ENCODE results near the gene SLC29A3.

Gene SLC29A3

DNA sequence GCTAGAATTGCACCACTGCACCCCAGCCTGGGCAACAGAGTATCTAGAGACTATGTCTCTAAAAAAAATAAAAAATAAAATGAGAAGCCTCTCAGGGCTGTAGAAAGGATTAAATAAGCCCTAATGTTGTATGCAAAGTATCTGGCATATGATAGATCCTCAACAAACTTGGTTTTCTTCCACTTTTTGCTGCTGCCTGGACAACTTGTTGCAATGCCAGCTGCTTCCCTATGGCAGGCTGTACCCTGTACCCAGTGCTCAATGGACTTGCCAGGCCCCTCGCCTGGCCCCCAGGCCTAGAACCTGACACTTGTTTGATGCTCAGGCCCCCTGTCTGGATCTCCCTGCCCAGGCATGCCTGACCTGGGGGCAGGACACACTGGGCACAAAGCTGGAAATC, 49.1 kb downstream of the SLC29A3 start:
- TF ChIP-seq EP300 (IDR thresholded peaks at IDR 0.05; ENCODE audit: borderline replicate concordance) = no peak
- TF ChIP-seq CREB1 (IDR thresholded peaks at IDR 0.05; ENCODE audit: low read depth) = no peak
- no peak for TF ChIP-seq NFIC (IDR thresholded peaks at IDR 0.05)
- no peak for TF ChIP-seq YY1 (IDR thresholded peaks at IDR 0.05; ENCODE audit: low read depth)
- TF ChIP-seq TEAD4 (IDR thresholded peaks at IDR 0.05) = no peak
- TF ChIP-seq FOXM1 (IDR thresholded peaks at IDR 0.05; ENCODE audit: borderline replicate concordance, low read depth) = no peak
- TF ChIP-seq CEBPB (IDR thresholded peaks at IDR 0.05) = no peak

DNA sequence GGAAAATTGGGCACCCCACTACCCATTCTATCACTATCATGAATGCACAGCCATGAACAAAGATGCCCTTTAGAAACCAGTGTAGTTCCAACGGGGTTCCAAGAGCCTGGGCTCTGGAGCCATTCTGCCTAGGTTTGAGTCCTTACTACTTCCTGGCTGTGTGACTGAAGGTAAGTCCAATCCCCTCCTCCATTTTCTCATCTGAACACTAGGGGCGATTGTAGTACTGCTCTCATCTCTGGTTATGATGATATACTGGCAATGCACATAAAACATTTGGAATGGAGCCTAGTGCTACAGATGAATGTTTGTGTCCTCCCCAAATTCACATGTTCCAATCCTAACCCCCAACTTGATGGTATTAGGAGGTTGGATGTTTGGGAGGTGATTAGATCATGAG, 49.6 kb downstream of the SLC29A3 start:
- TF ChIP-seq ZBTB7A (IDR thresholded peaks at IDR 0.05; ENCODE audit: low read depth) = no peak
- no peak for TF ChIP-seq EP300 (IDR thresholded peaks at IDR 0.05; ENCODE audit: borderline replicate concordance)
- TF ChIP-seq TEAD4 (IDR thresholded peaks at IDR 0.05) = no peak

DNA sequence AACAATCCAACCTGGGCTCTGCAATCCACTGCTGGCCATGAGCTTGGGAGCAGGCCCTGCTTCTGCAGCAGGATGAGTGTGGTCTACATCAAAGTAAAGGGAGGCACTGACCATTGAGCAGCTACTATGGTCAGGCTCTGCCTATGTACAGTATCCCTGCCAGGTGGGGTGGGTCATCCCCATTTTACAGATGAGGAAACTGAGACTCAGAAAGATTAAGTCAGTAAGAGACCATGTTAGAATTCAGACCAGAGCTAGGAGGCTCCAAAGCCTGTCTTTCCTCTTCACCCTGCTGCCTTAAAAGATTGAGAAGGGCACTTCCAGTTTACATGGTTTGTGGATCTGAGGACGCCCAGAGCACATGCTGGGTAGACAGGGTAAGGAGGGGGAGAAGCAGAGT, 50.5 kb downstream of the SLC29A3 start:
- TF ChIP-seq, protein P1, sequence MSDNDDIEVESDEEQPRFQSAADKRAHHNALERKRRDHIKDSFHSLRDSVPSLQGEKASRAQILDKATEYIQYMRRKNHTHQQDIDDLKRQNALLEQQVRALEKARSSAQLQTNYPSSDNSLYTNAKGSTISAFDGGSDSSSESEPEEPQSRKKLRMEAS (IDR thresholded peaks at IDR 0.05) = no peak
- TF ChIP-seq, protein P2, sequence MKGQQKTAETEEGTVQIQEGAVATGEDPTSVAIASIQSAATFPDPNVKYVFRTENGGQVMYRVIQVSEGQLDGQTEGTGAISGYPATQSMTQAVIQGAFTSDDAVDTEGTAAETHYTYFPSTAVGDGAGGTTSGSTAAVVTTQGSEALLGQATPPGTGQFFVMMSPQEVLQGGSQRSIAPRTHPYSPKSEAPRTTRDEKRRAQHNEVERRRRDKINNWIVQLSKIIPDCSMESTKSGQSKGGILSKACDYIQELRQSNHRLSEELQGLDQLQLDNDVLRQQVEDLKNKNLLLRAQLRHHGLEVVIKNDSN (IDR thresholded peaks at IDR 0.05) = no peak
- TF ChIP-seq TCF12 (IDR thresholded peaks at IDR 0.05; ENCODE audit: low read depth) = no peak
- no peak for TF ChIP-seq ZBTB7A (IDR thresholded peaks at IDR 0.05; ENCODE audit: low read depth)
- no peak for TF ChIP-seq RAD21 (IDR thresholded peaks at IDR 0.05; ENCODE audit: low read depth)
- TF ChIP-seq TAF1 (IDR thresholded peaks at IDR 0.05; ENCODE audit: low read depth) = no peak
- TF ChIP-seq CEBPB (IDR thresholded peaks at IDR 0.05) = no peak
- TF ChIP-seq CREB1 (IDR thresholded peaks at IDR 0.05; ENCODE audit: low read depth) = no peak
- TF ChIP-seq EP300 (IDR thresholded peaks at IDR 0.05; ENCODE audit: borderline replicate concordance) = no peak
- no peak for TF ChIP-seq EGR1 (IDR thresholded peaks at IDR 0.05)
- TF ChIP-seq FOXM1 (IDR thresholded peaks at IDR 0.05; ENCODE audit: borderline replicate concordance, low read depth) = no peak
- no peak for TF ChIP-seq NFIC (IDR thresholded peaks at IDR 0.05)
- TF ChIP-seq TEAD4 (IDR thresholded peaks at IDR 0.05) = no peak
- TF ChIP-seq, protein P3, sequence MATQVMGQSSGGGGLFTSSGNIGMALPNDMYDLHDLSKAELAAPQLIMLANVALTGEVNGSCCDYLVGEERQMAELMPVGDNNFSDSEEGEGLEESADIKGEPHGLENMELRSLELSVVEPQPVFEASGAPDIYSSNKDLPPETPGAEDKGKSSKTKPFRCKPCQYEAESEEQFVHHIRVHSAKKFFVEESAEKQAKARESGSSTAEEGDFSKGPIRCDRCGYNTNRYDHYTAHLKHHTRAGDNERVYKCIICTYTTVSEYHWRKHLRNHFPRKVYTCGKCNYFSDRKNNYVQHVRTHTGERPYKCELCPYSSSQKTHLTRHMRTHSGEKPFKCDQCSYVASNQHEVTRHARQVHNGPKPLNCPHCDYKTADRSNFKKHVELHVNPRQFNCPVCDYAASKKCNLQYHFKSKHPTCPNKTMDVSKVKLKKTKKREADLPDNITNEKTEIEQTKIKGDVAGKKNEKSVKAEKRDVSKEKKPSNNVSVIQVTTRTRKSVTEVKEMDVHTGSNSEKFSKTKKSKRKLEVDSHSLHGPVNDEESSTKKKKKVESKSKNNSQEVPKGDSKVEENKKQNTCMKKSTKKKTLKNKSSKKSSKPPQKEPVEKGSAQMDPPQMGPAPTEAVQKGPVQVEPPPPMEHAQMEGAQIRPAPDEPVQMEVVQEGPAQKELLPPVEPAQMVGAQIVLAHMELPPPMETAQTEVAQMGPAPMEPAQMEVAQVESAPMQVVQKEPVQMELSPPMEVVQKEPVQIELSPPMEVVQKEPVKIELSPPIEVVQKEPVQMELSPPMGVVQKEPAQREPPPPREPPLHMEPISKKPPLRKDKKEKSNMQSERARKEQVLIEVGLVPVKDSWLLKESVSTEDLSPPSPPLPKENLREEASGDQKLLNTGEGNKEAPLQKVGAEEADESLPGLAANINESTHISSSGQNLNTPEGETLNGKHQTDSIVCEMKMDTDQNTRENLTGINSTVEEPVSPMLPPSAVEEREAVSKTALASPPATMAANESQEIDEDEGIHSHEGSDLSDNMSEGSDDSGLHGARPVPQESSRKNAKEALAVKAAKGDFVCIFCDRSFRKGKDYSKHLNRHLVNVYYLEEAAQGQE (IDR thresholded peaks at IDR 0.05; ENCODE audit: low read depth) = no peak
- no peak for TF ChIP-seq YY1 (IDR thresholded peaks at IDR 0.05; ENCODE audit: low read depth)

DNA sequence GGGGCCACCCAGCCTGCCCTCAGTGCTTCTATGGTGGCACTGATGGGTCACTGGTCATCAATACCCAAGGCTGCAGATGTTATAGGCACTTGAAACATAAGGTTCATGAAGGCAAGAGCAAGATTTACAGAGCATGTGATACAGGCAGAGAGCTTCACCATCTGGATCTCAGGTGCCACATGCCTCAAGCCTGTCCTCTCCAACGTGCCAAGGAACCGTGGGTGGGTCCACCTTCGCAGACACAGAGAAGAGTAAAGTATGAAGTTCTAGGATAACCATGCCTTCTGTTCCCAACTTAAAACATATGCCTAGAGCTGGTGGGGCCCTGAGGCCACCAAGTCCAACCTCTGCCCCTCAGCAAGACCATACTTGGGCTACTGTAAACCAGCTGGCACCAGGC, 51.0 kb downstream of the SLC29A3 start:
- TF ChIP-seq EGR1 (IDR thresholded peaks at IDR 0.05) (no peak), FOXM1 (IDR thresholded peaks at IDR 0.05; ENCODE audit: borderline replicate concordance, low read depth) (no peak)

DNA sequence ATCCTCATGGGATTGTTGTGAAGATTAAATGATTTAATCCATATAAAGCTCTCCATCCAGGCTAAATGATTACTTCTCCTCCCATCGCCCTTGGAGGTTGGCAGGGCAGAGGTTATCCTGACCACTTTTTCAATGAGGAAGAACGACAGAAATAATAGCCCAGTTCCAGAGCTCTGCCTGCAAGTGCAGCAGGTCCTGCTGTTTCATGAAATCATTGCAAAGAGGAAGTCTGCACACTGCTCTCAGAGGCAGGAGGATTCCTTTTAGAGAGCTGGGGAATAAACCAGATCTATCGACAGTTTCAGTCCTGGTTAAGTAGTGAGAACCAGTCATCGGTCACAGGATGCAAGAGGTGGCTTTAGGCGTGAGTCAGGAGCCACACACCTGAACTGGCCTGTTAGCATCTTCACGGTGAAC, 52.7 kb downstream of the SLC29A3 start:
- TF ChIP-seq CEBPB (IDR thresholded peaks at IDR 0.05) (no peak), EGR1 (IDR thresholded peaks at IDR 0.05) (no peak), TAF1 (IDR thresholded peaks at IDR 0.05; ENCODE audit: low read depth) (no peak), TCF12 (IDR thresholded peaks at IDR 0.05; ENCODE audit: low read depth) (no peak), RAD21 (IDR thresholded peaks at IDR 0.05; ENCODE audit: low read depth) (no peak), CREB1 (IDR thresholded peaks at IDR 0.05; ENCODE audit: low read depth) (no peak), NFIC (IDR thresholded peaks at IDR 0.05) (no peak), YY1 (IDR thresholded peaks at IDR 0.05; ENCODE audit: low read depth) (no peak), TEAD4 (IDR thresholded peaks at IDR 0.05) (no peak), FOXM1 (IDR thresholded peaks at IDR 0.05; ENCODE audit: borderline replicate concordance, low read depth) (no peak), EP300 (IDR thresholded peaks at IDR 0.05; ENCODE audit: borderline replicate concordance) (no peak), ZBTB7A (IDR thresholded peaks at IDR 0.05; ENCODE audit: low read depth) (no peak)
- TF ChIP-seq, protein P2 (IDR thresholded peaks at IDR 0.05) = no peak
- TF ChIP-seq, protein P1 (IDR thresholded peaks at IDR 0.05) = no peak
- TF ChIP-seq, protein P3 (IDR thresholded peaks at IDR 0.05; ENCODE audit: low read depth) = no peak

DNA sequence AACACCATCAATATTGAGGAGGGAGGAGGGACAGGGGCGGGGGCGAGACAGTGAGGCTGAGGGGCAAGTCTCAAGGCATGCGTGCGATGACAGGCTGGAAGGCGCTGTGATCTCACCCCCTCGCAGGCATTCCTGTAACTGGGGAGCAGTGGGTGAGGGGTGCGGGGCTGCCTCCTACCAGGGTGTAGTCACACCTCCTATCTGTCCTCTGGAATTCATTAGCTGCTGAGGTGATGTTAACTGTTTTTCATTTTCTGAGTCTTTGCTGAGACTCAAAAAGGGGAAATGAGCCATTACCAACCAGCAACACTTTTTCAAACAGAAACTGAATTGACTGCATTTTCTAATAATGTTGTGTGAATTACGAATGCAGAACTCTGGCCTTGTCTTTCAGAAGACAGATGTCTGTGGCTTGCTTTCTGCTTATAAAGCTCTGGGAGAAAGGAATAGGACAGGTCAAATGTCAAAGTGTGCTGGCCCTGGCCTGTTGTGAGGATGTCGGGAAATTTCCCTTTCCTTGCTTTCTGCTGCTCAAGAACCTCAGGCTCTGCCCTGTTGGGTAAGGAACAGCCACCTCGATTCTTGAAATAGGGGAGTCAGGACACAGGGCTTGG, 53.9 kb downstream of the SLC29A3 start:
- TF ChIP-seq, protein P2 (IDR thresholded peaks at IDR 0.05) = no peak
- TF ChIP-seq YY1 (IDR thresholded peaks at IDR 0.05; ENCODE audit: low read depth) (no peak), NFIC (IDR thresholded peaks at IDR 0.05) (no peak), FOXM1 (IDR thresholded peaks at IDR 0.05; ENCODE audit: borderline replicate concordance, low read depth) (no peak), CREB1 (IDR thresholded peaks at IDR 0.05; ENCODE audit: low read depth) (no peak), EGR1 (IDR thresholded peaks at IDR 0.05) (no peak), TCF12 (IDR thresholded peaks at IDR 0.05; ENCODE audit: low read depth) (no peak), ZBTB7A (IDR thresholded peaks at IDR 0.05; ENCODE audit: low read depth) (no peak), EP300 (IDR thresholded peaks at IDR 0.05; ENCODE audit: borderline replicate concordance) (no peak), TAF1 (IDR thresholded peaks at IDR 0.05; ENCODE audit: low read depth) (no peak), RAD21 (IDR thresholded peaks at IDR 0.05; ENCODE audit: low read depth) (no peak), CEBPB (IDR thresholded peaks at IDR 0.05) (no peak), TEAD4 (IDR thresholded peaks at IDR 0.05) (no peak)
- TF ChIP-seq, protein P1 (IDR thresholded peaks at IDR 0.05) = no peak
- TF ChIP-seq, protein P3 (IDR thresholded peaks at IDR 0.05; ENCODE audit: low read depth) = no peak

Measured in Ishikawa (cell line).